GM06990 (cell line): ENCODE data around the gene BTBD7.

Experiments
- DNase-seq: peaks from one replicate; pipeline ENCODE4 v3.0.0-alpha.2; 2011; ENCODE audit not compliant: insufficient read length; ENCODE audit errors: extremely low read depth
- H3K27me3 ChIP-seq: replicated peaks from 2 replicates; pipeline ENCODE4 v1.6.0; 2011; ENCODE audit warnings: low read length; ENCODE audit not compliant: control insufficient read depth, insufficient read depth
- H3K36me3 ChIP-seq: 2 replicates; pipeline ENCODE4 v1.5.1; 2011; ENCODE audit warnings: low read length; ENCODE audit not compliant: control insufficient read depth, insufficient read depth
- H3K4me3 ChIP-seq: replicated peaks from 2 replicates; pipeline ENCODE4 v1.5.1; 2011; ENCODE audit warnings: low read depth, mild to moderate bottlenecking, control low read depth, low read length
- CTCF ChIP-seq: IDR thresholded peaks from 2 replicates; pipeline ENCODE4 v1.5.1; 2011; ENCODE audit warnings: low read length, control low read depth, mild to moderate bottlenecking, inconsistent platforms; ENCODE audit not compliant: insufficient read depth, poor library complexity, severe bottlenecking

BTBD7 gene

GRCh38 chr14:93315575-93315974 lies 17.3 kb downstream of the BTBD7 start:
- H3K27me3 ChIP-seq = no peaks in the 10 kb centered on the region
- DNase-seq = no peak
- no peaks in the 10 kb centered on the region for H3K36me3 ChIP-seq
- TF ChIP-seq CTCF = no peak
- H3K4me3 ChIP-seq = no peak overlapping the region

GRCh38 chr14:93311082-93311481 lies 21.8 kb downstream of the BTBD7 start:
- Histone ChIP-seq H3K4me3 (no peak overlapping the region), H3K36me3 (no peaks in the 10 kb centered on the region), H3K27me3 (no peaks in the 10 kb centered on the region)
- no peak for TF ChIP-seq CTCF
- no peak for DNase-seq

GRCh38 chr14:93309427-93309966 lies 23.3 kb downstream of the BTBD7 start:
- no peak overlapping the region for H3K4me3 ChIP-seq
- TF ChIP-seq CTCF = no peak
- H3K27me3 ChIP-seq = no peaks in the 10 kb centered on the region
- H3K36me3 ChIP-seq = no peaks in the 10 kb centered on the region
- no peak for DNase-seq

- H3K36me3 ChIP-seq = no peaks in the 10 kb centered on the region
- no peak overlapping the region for H3K4me3 ChIP-seq
- no peak for DNase-seq
- TF ChIP-seq CTCF = no peak
- H3K27me3 ChIP-seq = no peaks in the 10 kb centered on the region
These were observed 24.0 kb downstream of the BTBD7 start for GRCh38 chr14:93308686-93309345.

- no peaks in the 10 kb centered on the region for H3K36me3 ChIP-seq
- TF ChIP-seq CTCF = no peak
- DNase-seq = no peak
- H3K27me3 ChIP-seq = no peaks in the 10 kb centered on the region
- no peak overlapping the region for H3K4me3 ChIP-seq
These were observed 26.0 kb downstream of the BTBD7 start for GRCh38 chr14:93306812-93307211.
